Fibroblast of peridontal ligament (primary cell): Measurements from ENCODE around the gene SBNO2.
"Not testable (repeated sequence)": the region's sequence is repeated elsewhere in the genome, so short reads cannot be mapped to it uniquely, and the experiment has no call there.

Source experiments
- DNase-seq: peaks from one replicate; pipeline ENCODE4 v3.0.0-alpha.2; 2010; ENCODE audit errors: extremely low read depth

SBNO2 gene

DNA sequence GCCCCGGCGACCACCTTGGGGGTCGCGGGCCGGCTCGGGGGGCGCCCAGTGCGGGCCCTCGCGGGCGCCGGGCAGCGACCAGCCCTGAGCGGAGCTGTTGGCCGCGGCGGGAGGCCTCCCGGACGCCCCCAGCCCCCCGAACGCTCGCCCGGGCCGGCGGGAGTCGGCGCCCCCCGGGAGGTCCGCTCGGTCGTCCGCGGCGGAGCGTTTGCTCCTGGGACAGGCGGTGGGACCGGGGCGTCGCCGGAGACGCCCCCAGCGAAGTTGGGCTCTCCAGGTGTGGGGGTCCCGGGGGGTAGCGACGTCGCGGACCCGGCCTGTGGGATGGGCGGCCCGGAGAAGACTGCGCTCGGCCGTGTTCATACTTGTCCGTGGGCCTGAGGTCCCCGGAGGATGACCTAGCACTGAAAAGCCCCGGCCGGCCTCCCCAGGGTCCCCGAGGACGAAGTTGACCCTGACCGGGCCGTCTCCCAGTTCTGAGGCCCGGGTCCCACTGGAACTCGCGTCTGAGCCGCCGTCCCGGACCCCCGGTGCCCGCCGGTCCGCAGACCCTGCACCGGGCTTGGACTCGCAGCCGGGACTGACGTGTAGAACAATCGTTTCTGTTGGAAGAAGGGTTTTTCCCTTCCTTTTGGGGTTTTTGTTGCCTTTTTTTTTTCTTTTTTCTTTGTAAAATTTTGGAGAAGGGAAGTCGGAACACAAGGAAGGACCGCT, 32.2 kb upstream of the SBNO2 start:
- no peak for DNase-seq

DNA sequence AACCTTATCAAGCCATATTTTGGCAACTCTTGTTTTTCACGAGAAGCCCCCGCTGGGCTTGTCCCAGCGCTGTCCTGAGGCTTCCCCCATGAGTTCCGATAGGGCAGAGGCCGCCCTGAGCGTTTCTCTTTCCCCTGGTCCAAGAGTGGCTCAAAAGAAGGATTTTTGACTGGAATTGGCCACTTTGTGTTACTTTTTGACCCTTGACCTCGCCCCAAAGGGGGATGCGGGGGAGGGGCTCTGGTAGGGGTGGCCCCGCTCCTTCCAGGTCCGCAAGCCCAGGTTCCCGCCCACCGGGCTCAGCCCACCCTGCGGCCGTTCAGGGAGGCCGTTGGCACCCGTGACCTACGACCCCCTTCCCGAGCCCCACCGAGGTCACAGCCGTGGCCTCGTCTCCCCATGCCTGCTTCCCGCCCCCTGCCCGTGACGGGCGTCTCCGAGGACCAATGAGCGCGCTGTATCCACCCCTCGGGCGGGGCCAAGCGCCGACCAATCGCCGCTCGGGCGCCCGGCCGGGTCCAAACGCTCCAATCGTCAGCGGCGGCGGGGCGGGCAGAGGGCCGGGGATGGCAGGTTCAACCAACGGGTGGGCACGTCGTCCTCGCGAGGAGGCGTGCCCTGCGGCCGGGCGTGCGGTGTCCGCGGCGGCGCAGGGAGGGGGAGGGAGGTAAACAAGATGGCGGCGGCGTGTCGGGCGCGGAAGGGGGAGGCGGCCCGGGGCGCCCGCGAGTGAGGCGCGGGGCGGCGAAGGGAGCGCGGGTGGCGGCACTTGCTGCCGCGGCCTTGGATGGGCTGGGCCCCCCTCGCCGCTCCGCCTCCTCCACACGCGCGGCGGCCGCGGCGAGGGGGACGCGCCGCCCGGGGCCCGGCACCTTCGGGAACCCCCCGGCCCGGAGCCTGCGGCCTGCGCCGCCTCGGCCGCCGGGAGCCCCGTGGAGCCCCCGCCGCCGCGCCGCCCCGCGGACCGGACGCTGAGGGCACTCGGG, 31.3 kb upstream of the SBNO2 start, which contains the start of gene STK11:
Gene STK11, plus strand, starts transcription at position 665 of the 986 bp plus-strand sequence. CDS start 1,136 bp downstream, outside the sequence.
- peak; percentile 92 for DNase-seq

DNA sequence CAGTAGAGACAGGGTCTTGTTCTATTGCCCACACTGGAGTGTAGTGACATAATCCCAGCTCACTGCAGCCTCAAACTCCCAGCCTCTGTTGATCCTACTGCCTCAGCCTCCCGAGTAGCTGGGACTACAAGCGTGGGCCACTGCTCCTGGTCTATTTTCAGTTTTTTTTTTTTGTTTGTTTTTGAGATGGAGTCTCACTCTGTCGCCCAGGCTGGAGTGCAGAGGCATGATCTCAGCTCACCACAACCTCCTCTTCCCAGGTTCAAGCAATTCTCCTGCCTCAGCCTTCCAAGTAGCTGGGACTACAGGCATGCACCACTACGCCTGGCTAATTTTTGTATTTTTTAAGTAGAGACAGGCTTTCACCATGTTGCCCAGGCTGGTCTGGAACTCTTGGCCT, 26.5 kb upstream of the SBNO2 start:
- DNase-seq = not testable (repeated sequence)

DNA sequence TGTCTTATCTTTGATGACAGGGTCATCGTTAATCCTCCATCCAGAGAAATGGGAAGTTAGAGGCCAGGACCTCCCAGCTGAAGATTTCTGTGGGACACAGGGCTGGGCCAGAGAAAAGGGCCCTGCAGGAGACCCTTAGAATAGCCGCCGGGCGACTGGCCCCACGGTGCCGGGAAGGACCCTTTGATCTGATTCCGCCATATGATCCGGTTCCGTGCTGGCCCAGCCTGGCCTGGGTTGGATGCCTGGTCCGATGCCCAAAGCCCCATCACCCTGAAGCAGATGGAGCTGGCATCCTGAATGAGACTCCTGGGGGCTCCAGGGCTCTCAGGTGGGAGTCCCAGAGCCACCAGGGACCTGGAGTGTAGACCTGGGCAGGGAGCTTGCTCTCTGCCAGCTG, 25.5 kb upstream of the SBNO2 start:
- no peak for DNase-seq

DNA sequence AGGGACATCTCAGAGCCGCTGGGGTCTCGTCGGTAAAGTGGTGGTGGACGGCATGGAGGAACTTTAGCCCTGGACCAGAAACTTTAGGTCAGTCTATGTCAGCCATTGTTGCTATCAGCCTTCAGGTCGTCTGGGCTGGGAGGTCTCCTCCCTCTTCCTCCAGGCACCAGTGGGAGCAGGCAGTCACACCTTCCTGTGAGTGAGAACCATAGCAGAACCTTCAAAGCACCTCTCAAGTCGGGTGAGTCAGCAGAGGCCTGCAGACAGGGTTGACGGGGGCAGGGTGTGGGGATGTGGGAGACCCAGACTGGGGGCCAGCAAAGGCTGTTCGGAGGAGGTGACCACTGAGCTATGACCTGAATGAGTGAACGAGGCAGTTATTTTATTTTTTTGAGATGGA, 15.4 kb upstream of the SBNO2 start:
- DNase-seq = no peak

DNA sequence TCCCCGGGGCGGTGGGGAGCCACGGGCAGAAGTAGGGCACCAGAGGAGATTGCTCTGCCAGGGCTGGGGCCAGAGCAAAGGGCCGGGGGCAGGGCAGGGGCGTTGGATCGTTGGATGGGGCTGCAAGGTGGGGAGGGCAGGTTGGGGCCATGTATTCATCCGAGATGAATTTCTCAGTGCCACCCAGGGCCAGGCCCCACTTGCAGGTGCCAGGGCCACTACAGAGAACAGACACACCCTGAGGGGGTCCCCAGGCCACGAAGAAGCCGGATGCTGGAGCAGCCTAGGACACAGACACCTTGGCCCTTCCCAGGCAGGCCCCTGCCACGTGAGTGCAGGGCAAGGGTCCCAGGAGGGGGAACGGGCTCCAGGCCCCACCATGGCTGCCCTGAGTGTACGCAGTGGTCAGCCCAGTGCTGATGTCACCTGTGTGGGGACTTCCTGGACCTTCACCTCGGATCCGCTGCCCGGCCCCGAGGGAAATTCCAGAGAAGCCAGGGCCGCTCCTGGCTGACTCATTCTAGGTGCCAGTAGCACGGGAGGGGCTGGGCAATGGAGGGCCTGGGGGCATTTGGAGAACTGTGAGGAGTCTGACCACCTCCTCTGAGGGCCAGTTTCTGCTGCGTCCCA, 9.6 kb upstream of the SBNO2 start:
- DNase-seq = no peak

DNA sequence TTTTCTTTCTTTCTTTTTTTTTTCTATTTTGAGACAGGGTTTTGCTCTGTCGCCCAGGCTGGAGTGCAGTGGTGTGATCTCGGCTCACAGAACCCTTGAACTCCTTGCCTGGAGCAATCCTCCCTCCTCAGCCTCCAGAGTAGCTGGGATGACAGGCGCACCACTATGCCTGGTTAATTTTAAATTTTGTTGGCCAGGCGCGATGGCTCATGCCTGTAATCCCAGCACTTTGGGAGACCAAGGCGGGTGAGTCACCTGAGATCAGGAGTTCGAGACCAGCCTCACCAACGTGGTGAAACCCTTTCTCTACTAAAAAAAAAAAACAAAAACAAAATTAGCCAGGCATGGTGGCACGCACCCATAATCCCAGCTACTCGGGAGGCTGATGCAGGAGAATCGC, 8.7 kb upstream of the SBNO2 start:
- no peak for DNase-seq

DNA sequence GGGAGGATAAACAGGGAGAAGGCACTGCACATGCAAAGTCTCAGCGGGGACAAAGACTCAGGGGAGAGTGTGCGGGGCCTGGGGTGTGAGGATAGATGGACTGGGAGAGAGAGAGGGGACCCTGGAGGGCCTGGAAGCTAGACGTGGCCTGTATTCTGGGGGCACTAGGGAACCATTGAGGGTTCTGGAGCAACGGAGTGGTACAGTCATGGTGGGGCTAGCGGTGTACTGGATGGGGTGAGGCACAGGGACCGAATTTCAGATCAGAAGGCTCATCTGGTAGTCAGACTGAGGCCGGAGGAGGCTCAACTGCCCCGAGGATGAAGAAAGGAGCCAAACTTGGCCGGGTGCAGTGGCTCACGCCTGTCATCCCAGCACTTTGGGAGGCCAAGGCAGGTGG, 8.0 kb upstream of the SBNO2 start:
- DNase-seq = no peak

DNA sequence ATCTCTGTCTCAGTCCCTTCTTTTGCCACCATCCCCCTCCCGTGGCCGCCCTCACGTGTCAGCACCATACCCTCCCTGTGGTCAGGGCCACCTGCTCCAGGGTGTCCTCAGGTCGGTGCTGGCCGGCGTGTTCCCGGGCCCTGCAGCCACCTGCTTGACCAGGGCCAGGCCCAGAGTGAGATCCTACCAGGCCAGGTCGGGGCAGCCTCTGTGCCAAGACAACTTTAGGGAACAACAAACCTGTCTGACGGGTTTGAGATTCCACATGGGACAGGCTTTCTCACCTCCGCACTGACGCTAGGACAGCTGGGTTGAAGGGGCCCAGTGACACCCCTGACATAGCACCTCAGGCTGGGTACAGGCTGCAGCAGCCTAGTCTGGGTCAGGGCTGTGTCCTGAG, 7.5 kb upstream of the SBNO2 start:
- DNase-seq = no peak

DNA sequence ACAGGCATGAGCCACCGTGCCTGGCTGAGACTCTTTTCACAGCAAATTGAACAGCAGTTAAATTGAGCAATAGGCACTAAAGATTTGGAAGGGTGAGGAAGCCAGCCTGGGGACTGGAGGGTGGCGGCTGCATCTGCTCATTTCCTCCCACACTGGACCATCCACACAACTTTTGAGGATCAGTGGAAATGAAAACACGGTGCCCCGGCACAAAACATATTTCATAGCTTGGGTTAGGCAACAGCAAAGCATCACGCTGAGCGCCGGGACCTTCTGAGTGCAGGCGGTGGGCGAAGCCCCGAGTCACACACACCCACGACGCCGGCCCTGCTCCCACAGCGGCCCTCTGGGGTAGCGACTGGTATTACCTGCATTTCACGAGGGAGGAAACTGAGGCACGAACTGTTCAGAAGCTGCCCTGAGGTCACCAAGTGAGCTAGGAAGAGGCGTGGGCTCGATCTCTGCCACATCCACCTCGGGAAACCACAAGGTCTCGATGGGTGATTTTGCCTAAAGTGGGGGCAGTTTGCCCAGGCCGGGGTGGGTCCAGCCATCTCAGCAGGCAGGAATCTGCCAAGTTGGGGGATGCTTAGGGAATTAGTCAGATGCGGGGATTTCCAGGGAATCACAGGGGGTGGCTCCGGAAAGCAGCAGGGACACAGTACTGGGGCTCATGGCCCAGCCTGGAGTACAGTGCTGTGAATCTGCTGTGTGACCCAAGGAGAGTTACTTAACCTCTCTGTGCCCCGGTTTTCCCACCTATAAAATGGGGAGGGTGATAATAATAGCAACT, 3.5 kb upstream of the SBNO2 start:
- peak; percentile 97 for DNase-seq

DNA sequence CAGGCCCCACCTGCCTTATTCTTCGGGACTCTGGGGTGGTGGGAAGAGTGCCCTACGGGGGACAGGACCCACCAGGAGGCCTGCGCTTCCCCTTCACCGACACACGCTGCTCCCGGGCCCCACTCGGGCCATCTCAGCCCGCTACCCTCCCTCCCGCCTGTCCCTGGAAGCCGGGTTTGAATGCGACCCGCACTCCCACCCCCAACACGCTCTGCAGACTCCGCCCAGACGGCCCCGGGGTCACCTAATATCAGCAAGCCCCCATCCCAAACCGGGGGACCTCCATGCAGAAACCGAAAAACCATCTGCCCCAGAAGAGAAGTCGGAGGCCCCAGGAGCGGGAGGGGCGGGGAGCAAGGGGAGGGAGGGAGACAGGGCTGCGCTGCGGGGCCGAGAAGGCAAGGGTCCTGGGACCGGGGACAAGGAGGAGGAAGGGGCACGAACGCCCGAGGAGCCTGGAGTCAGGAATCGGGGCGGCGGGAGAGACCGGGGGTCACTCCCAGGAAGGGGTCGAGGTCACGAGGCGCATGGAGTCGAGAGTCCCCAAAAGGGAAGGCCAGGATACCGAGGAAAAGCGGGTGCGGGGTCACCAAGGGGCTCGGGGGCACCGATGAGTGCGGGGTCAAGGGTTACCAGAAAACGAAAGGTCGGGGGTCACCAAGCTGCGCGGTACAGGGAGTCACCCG, 766 bp downstream of the SBNO2 start:
- DNase-seq = no peak

DNA sequence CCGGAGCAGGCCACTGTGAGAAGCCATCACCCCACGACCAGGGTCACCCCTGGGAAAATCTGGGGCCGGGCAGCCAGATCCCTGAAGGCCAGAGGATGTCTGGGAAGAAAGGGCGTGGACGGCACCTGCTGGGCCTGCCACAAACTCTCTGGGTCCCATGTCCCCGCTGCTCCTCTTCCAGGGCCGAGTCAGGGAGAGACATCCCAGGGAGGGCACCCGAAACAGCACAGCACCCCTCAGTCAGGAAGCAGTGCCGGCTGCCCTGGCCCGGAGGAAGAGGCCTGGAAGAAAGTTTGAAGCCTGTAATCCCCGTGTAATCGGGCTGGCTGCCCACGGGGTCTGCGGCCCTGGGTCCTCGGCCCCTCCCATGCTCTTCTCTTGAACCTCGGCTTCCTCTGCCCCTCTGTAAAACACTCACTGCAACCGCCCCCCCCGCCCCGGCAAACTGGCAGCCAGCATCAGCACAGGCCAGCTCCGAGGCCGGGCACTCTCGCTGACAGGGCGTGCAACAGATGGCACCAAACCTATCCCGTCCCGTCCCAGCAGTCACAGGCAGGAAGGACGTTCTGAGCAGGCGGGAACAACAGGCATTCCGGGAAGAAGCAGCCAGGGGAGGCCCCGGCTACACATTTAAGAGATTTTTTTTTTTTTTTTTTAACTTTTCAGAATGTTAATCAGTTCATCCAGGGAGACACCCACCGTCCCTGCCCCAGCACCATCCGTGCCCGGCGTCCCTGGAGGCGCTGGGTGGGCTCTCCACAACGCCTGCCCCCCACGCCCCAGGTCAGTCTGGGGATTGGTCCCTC, 1.5 kb downstream of the SBNO2 start:
- peak; percentile 45 for DNase-seq

DNA sequence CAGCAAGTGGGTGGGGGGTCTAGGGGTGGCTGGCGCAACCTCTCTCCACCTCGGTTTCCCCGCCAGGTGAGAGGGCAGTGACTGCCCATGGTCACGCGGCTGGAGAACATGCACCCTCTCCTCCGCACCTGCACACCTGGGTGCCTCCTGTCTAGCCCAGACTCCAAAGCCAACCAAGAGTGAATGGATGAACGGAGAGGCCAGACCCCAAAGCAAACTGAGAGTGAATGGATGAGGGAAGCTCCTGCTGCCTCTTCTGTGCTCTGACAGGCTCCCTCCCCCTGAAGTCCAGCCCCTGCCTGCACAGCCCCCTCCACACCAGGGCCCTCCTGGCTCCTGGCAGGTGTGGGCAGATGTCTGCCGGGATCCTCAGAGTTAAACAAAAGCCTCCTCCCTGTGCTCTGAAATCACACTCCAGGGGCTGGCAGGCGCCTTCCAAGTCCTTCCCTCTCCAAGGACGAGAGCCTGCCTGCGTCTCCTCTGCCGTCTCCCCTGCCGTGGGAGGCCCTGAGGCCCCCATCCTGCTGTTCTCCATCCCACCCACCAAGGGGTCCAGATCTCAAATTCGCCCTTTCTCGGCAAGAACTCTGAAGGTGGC, 2.2 kb downstream of the SBNO2 start:
- DNase-seq = no peak

DNA sequence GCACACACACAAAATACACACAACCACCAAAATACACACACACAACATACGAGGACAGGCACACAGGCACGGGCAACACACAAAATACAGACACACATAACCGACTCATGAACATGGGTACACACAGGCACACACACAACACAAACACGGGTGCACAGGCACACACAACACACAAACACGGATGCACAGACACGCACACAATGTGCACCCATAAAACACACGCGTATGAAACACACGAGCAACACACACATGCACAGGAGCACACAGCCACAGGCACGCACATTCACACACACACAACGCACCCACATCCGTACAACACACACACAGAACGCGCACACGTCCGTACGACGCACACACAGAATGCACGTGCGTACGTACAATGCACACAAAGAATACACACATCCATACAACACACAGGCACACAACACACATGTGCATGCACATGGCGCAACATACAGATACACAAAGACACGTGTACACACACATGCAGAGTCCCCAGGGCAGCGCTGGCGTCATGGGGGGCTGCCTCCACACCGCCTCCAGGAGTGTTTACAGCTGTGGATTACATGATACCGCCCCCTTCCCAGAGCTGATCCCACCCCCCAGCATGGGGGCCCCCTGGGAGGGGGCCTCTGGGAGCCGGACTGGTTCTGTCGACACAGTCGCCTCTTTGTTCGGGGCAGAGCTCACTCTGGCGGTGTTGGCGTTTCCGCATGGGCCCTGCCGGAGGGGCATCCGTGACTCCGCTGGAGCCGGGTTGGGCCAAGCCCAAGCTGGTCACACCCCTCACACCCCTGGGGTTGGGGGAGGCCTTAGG, 2.9 kb downstream of the SBNO2 start:
- DNase-seq = no peak

DNA sequence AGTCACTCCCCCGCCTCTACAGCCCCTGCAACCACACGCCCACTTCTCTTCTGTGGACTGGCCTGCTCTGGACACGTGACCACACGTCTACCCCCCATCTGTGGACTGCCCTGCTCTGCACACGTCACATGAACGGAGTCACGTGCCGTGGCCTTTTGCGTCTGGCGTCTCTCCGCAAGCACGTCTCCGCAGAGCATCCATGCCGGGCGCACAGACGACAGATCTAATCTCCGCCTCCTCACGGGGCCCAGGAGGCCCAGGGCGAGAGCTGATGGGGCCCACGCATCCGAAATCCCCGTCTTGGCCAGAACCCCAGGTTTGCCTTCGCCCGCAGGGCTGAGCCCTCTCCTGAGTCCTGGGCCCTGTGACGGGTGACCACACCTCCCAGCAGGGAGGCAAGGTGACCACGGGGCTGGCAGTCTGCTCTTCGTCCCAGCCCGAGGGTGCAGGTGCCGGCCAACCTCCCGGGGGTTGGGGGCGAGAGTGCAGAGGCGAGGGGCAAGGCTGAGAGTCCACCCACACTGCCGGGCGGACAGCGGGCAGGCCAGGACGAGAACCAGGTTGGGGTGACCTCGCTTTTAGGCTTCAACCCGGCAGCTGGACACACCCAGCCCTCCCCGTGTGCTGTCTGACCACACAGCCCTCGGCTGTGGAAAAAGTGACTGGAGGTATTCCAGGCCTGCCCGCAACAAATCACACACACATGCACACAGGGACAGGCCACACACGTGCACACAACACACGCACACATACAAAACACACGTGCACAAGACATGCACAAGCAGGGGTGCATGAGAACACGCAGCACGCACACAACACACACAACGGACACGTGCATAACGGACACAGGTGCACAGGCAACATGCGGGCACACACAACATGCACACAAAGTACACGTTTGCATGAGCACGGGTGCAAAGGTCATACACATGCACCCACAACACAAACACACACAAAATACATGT, 3.9 kb downstream of the SBNO2 start:
- no peak for DNase-seq

DNA sequence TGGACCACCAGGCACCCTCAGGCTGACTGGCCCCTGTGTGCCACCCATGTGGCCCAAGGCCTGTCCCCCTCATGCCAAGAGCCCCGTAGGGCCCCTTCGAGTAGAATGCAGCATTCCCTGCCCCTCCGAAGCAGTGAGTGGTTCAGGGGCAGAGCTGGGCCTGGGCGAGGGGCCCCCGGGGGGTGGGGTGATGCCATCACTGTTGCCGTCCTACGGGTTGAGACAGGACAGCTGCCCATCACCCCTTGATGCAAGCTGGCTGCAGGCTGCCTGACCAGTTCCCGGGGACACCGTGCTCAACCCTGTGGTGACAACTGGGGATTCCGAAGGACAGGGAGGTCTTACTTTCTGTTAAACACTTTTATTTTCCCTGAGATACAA, 4.7 kb downstream of the SBNO2 start:
- no peak for DNase-seq

DNA sequence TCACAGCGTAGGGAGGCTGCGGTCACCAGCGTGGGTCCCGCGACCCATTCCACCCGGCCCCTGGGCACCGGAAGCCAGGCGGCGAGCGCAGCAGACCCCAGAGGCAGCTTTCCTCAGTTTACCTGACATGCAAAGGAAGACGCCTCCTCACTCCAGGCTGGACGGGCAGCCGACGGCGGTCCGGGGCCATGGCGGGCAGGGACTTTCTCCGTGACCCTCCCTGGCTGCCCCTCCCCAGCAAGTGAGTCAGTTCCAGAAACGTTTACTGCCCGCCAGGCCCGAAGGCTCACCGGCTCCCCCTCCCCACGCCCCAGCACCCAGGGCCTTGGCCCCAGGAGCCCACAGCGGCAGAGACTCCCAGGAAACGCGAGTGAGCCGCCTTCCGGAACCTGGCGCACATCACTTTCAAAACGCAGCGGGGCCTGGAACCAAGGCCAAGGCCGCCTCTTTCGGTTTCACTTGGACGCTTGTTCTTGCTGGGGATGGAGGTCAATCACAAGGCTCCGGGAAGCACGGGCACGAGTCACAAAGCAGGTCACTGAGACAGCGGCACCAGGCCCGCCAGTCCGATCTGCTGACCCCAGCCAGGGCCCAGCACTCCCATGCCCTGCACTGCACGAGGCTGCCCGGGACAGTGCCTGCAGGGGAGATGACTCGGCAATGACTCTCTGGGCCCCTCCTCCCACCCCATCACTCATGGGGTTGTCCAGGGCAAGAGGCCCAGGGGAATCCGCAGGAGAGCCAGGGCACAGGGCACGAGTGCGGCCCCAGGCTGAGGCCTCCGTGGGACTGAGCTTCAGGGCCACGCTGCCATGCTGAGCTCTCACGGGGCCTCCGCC, 5.3 kb downstream of the SBNO2 start:
- no peak for DNase-seq
